Astrocyte (in vitro differentiated cells and primary cell): ENCODE measurements around the gene ZNF578. TPM values are rescaled to one million over a fixed set of nuclear protein-coding genes. Genes with fewer than 3 reads are reported as not detected.
"Not testable (repeated sequence)": the region's sequence is repeated elsewhere in the genome, so short reads cannot be mapped to it uniquely, and the experiment has no call there.

Experiments
- DNase-seq: peaks from one replicate; pipeline ENCODE4 v3.0.0-alpha.2; 2010; ENCODE audit warnings: low read depth
- FAIRE-seq: peaks from 2 replicates; lab custom pipeline; 2011; peaks lifted over from hg19 to GRCh38; lab: Jason Lieb, UNC
- H2AFZ ChIP-seq: 2 replicates; pipeline ENCODE4 v1.6.0; 2012; ENCODE audit warnings: low read depth, low read length, inconsistent platforms
- H3K27ac ChIP-seq: 2 replicates; pipeline ENCODE4 v1.5.1; 2011; ENCODE audit warnings: low read depth, low read length, inconsistent platforms
- H3K27me3 ChIP-seq: 2 replicates; pipeline ENCODE4 v1.6.0; 2011; ENCODE audit warnings: low read length, inconsistent platforms; ENCODE audit not compliant: insufficient read depth
- H3K36me3 ChIP-seq: 2 replicates; pipeline ENCODE4 v1.5.1; 2011; ENCODE audit warnings: low read length, inconsistent platforms; ENCODE audit not compliant: insufficient read depth
- H3K4me1 ChIP-seq: 2 replicates; pipeline ENCODE4 v1.5.1; 2011; ENCODE audit warnings: low read length, inconsistent platforms; ENCODE audit not compliant: insufficient read depth
- H3K4me2 ChIP-seq: 2 replicates; pipeline ENCODE4 v1.6.0; 2012; ENCODE audit warnings: low read length, inconsistent platforms
- H3K4me3 ChIP-seq: 2 replicates; pipeline ENCODE4 v1.5.1; 2011; ENCODE audit warnings: low read depth, mild to moderate bottlenecking, low read length, inconsistent platforms; ENCODE audit not compliant: insufficient read depth
- H3K79me2 ChIP-seq: 2 replicates; pipeline ENCODE4 v1.6.0; 2012; ENCODE audit warnings: mild to moderate bottlenecking, low read length, inconsistent platforms; ENCODE audit not compliant: insufficient read depth
- H3K9ac ChIP-seq: 2 replicates; pipeline ENCODE4 v1.6.0; 2012; ENCODE audit warnings: mild to moderate bottlenecking, low read length, inconsistent platforms
- H3K9me3 ChIP-seq: 2 replicates; pipeline ENCODE4 v1.5.1; 2012; ENCODE audit warnings: low read depth, mild to moderate bottlenecking, low read length, inconsistent platforms; ENCODE audit not compliant: insufficient read depth
- H4K20me1 ChIP-seq: 2 replicates; pipeline ENCODE4 v1.6.0; 2012; ENCODE audit warnings: low read length, inconsistent platforms; ENCODE audit not compliant: insufficient read depth
- H3K27ac Mint-ChIP-seq: one replicate; pipeline ENCODE4 v1.8.0; 2021; ENCODE audit warnings: mild to moderate bottlenecking, mixed read lengths; ENCODE audit not compliant: unreplicated experiment
- H3K27me3 Mint-ChIP-seq: one replicate; pipeline ENCODE4 v1.8.0; 2021; ENCODE audit warnings: low read depth, mixed read lengths; ENCODE audit not compliant: unreplicated experiment
- H3K36me3 Mint-ChIP-seq: one replicate; pipeline ENCODE4 v1.8.0; 2021; ENCODE audit warnings: low read depth, mixed read lengths; ENCODE audit not compliant: unreplicated experiment
- H3K4me1 Mint-ChIP-seq: one replicate; pipeline ENCODE4 v1.8.0; 2021; ENCODE audit warnings: low read depth, mixed read lengths; ENCODE audit not compliant: unreplicated experiment
- H3K4me3 Mint-ChIP-seq: one replicate; pipeline ENCODE4 v1.8.0; 2021; ENCODE audit warnings: mild to moderate bottlenecking, moderate library complexity, mixed read lengths; ENCODE audit not compliant: unreplicated experiment
- H3K9me3 Mint-ChIP-seq: one replicate; pipeline ENCODE4 v1.8.0; 2021; ENCODE audit warnings: mild to moderate bottlenecking, mixed read lengths; ENCODE audit not compliant: unreplicated experiment
- EZH2 ChIP-seq: IDR thresholded peaks from 2 replicates; pipeline ENCODE4 v1.6.1; 2012; ENCODE audit warnings: mild to moderate bottlenecking, low read length, inconsistent platforms; ENCODE audit not compliant: insufficient read depth
- total RNA-seq: library from RNA; stranded (reverse); gene quantifications from 2 replicates; pipeline ENCODE4 v1.2.1, GENCODE V29; 2021
- TF ChIP-seq, protein P1 (sequence below): IDR thresholded peaks from 2 replicates; pipeline ENCODE4 v1.5.1; 2011; ENCODE audit warnings: low read depth, mild to moderate bottlenecking, inconsistent platforms, low read length, moderate library complexity; ENCODE audit not compliant: insufficient read depth

Gene ZNF578
- total RNA-seq, 1 donor from 2014 or later = not detected

DNA sequence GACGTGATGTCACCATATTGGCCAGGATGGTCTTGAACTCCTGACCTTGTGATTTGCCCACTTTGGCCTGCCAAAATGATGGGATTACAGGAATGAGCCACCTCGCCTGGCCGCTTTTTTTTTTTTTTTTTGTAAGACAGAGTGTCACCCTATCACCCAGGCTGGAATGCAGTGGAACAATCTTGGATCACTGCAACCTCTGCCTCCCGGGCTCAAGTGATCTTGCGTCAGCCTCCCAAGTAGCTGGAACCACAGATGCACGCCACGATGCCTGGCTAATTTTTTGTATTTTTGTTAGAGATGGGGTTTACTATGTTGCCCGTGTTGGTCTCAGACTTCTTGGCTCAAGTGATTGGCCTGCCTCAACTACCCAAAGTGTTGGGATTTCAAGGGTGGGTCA, 45.2 kb downstream of the ZNF578 start:
- peaks cover 8% of the 10 kb centered on the region for H3K27me3 Mint-ChIP-seq
- no peaks in the 10 kb centered on the region for H3K36me3 ChIP-seq

DNA sequence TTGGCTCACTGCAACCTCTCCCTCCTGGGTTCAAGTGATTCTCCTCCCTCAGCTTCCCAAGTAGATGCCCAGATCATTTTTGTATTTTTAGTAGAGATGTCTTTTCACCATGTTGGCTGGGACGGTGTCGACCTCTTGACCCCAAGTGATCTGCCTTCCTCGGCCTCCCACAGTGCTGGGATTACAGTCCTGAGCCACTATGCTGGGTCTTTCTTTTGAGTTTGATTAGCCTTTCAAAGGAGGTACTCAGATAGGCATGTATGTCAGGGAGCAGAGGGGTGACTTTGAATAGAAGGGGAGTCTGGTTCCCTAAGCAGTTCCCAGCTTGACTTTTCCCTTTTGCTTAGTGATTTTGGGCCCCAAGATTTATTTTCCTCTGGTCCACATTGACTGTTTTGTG, 47.1 kb downstream of the ZNF578 start:
- not testable (repeated sequence) for H3K4me1 Mint-ChIP-seq, H3K9ac ChIP-seq, FAIRE-seq, DNase-seq, H3K4me1 ChIP-seq, H3K4me3 ChIP-seq, H3K27me3 ChIP-seq, H3K9me3 ChIP-seq, H3K4me2 ChIP-seq, H3K27ac Mint-ChIP-seq, H3K36me3 ChIP-seq, H3K4me3 Mint-ChIP-seq, H4K20me1 ChIP-seq, H2AFZ ChIP-seq, H3K27me3 Mint-ChIP-seq, H3K36me3 Mint-ChIP-seq, H3K27ac ChIP-seq, H3K79me2 ChIP-seq
- peaks cover 23% of the 10 kb centered on the region for H3K9me3 Mint-ChIP-seq

More for the DNA sequence above, 45.2 kb downstream of the ZNF578 start:
- no peak overlapping the region for H3K4me3 ChIP-seq
- H3K27me3 ChIP-seq = no peaks in the 10 kb centered on the region
- H2AFZ ChIP-seq = no peak overlapping the region
- DNase-seq (no peak), FAIRE-seq (no peak)
- no peak overlapping the region for H3K27ac ChIP-seq
- TF ChIP-seq EZH2 = no peak
- TF ChIP-seq, protein P1, sequence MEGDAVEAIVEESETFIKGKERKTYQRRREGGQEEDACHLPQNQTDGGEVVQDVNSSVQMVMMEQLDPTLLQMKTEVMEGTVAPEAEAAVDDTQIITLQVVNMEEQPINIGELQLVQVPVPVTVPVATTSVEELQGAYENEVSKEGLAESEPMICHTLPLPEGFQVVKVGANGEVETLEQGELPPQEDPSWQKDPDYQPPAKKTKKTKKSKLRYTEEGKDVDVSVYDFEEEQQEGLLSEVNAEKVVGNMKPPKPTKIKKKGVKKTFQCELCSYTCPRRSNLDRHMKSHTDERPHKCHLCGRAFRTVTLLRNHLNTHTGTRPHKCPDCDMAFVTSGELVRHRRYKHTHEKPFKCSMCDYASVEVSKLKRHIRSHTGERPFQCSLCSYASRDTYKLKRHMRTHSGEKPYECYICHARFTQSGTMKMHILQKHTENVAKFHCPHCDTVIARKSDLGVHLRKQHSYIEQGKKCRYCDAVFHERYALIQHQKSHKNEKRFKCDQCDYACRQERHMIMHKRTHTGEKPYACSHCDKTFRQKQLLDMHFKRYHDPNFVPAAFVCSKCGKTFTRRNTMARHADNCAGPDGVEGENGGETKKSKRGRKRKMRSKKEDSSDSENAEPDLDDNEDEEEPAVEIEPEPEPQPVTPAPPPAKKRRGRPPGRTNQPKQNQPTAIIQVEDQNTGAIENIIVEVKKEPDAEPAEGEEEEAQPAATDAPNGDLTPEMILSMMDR = no peak
- Mint-ChIP-seq H3K27ac (no peak overlapping the region), H3K4me1 (no peaks in the 10 kb centered on the region), H3K9me3 (peaks cover 33% of the 10 kb centered on the region), H3K36me3 (peaks cover 7% of the 10 kb centered on the region), H3K4me3 (no peak overlapping the region)
- H3K9me3 ChIP-seq = peaks cover 3% of the 10 kb centered on the region
- H3K4me2 ChIP-seq = no peak overlapping the region
- H3K9ac ChIP-seq = no peak overlapping the region
- no peaks in the 10 kb centered on the region for H3K4me1 ChIP-seq
- H4K20me1 ChIP-seq = no peaks in the 10 kb centered on the region
- no peaks in the 10 kb centered on the region for H3K79me2 ChIP-seq

GRCh38 chr19:52500991-52501390, 47.6 kb downstream of the ZNF578 start:
- not testable (repeated sequence) for H3K4me1 Mint-ChIP-seq, H2AFZ ChIP-seq, H3K36me3 Mint-ChIP-seq, H3K4me3 ChIP-seq, H3K27me3 Mint-ChIP-seq, H3K27me3 ChIP-seq, H3K27ac Mint-ChIP-seq, FAIRE-seq, H3K9me3 ChIP-seq, H3K4me3 Mint-ChIP-seq, DNase-seq, H3K36me3 ChIP-seq, H4K20me1 ChIP-seq, H3K79me2 ChIP-seq, H3K27ac ChIP-seq, H3K9ac ChIP-seq, H3K4me2 ChIP-seq, H3K4me1 ChIP-seq
- peaks cover 23% of the 10 kb centered on the region for H3K9me3 Mint-ChIP-seq

- peaks cover 18% of the 10 kb centered on the region for H3K9me3 Mint-ChIP-seq
- TF ChIP-seq, protein P1 = no peak
- TF ChIP-seq EZH2 = no peak
- H3K27me3 Mint-ChIP-seq = no peaks in the 10 kb centered on the region
- no peak overlapping the region for H2AFZ ChIP-seq
- H3K79me2 ChIP-seq = no peaks in the 10 kb centered on the region
- H3K4me1 ChIP-seq = no peaks in the 10 kb centered on the region
- H3K4me3 ChIP-seq = no peak overlapping the region
- H3K27ac Mint-ChIP-seq = no peak overlapping the region
- no peak overlapping the region for H3K4me3 Mint-ChIP-seq
- H3K4me2 ChIP-seq = no peak overlapping the region
- H3K9ac ChIP-seq = no peak overlapping the region
- H3K36me3 Mint-ChIP-seq = no peaks in the 10 kb centered on the region
- no peaks in the 10 kb centered on the region for H3K4me1 Mint-ChIP-seq
- peaks cover 5% of the 10 kb centered on the region for H3K36me3 ChIP-seq
- peaks cover 15% of the 10 kb centered on the region for H3K9me3 ChIP-seq
- no peaks in the 10 kb centered on the region for H3K27me3 ChIP-seq
- no peak overlapping the region for H3K27ac ChIP-seq
- FAIRE-seq (no peak), DNase-seq (no peak)
- no peaks in the 10 kb centered on the region for H4K20me1 ChIP-seq
Observed at GRCh38 chr19:52507266-52507665, 53.9 kb downstream of the ZNF578 start.
